ENCODE results near the gene SIAH1.
"Not testable (repeated sequence)": the region's sequence is repeated elsewhere in the genome, so short reads cannot be mapped to it uniquely, and the experiment has no call there.

SIAH1 gene

DNA sequence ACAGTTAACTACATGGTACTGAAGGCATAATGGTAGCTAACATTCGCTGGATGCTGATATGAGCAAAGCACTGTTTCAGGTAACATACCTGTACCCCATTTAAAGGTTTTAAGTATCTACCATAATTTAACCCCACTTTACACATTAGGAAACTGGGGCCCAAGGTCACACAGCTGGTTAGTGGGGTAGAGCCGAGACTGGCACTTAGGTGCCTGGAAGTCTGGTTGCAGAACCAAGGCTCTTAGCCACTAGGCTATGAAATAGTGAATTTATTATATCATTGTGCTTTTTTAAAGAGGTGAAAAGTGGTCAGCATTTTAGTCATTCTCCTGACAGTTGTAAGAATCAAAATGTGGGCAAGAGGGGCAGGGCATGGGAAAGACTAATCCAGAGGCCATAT is 25.2 kb downstream of the SIAH1 start:
- H3K27me3 ChIP-seq = no peaks in the 10 kb centered on the region
- H3K4me3 ChIP-seq = no peak overlapping the region
- TF ChIP-seq, protein P1, sequence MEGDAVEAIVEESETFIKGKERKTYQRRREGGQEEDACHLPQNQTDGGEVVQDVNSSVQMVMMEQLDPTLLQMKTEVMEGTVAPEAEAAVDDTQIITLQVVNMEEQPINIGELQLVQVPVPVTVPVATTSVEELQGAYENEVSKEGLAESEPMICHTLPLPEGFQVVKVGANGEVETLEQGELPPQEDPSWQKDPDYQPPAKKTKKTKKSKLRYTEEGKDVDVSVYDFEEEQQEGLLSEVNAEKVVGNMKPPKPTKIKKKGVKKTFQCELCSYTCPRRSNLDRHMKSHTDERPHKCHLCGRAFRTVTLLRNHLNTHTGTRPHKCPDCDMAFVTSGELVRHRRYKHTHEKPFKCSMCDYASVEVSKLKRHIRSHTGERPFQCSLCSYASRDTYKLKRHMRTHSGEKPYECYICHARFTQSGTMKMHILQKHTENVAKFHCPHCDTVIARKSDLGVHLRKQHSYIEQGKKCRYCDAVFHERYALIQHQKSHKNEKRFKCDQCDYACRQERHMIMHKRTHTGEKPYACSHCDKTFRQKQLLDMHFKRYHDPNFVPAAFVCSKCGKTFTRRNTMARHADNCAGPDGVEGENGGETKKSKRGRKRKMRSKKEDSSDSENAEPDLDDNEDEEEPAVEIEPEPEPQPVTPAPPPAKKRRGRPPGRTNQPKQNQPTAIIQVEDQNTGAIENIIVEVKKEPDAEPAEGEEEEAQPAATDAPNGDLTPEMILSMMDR (IDR thresholded peaks at IDR 0.05) = no peak
- H3K27ac ChIP-seq = no peak overlapping the region
- H3K9me3 ChIP-seq = no peaks in the 10 kb centered on the region
- H3K36me3 ChIP-seq = peaks cover 0 to 9% (median 7%) of the 10 kb centered on the region in 3 donors
- no peak for DNase-seq
- H3K4me1 ChIP-seq = peaks cover 0 to 32% (median 11%) of the 10 kb centered on the region in 4 donors
- intact Hi-C loops (cut with DNase I; ENCODE audit: low total_unique reads) = loop anchor here (5.0 kb wide), 1 partner anchor 1688 kb away; no protein-coding TSS in a partner anchor

DNA sequence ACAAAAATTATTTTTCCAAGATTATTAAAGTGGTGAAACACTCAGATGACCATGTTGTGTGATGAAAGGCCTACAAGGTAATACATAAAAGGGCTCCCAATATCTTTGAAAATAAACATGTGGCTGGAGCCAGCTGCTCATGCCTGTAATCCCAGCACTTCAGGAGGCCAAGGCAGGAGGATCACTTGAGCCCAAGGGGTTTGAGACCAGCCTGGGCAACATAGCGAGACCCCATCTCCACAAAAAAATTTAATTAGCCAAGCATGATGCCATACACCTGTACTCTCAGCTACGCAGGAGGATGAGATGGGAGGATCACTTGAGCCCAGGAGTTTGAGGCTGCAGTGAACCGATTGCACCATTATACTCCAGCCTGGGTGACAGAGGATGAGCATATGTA is 26.8 kb downstream of the SIAH1 start:
- no peak for DNase-seq
- peaks cover 0 to 11% (median 9%) of the 10 kb centered on the region in 3 donors for H3K36me3 ChIP-seq

GRCh38 chr16:48356633-48357376 is 28.4 kb downstream of the SIAH1 start:
- H3K27me3 ChIP-seq = no peaks in the 10 kb centered on the region
- H3K4me3 ChIP-seq = no peak overlapping the region
- H3K36me3 ChIP-seq = peaks cover 9 to 27% (median 18%) of the 10 kb centered on the region in 3 donors
- H3K9me3 ChIP-seq = no peaks in the 10 kb centered on the region
- no peak overlapping the region for H3K27ac ChIP-seq
- DNase-seq = no peak
- intact Hi-C loops (cut with DNase I; ENCODE audit: low total_unique reads) = loop anchor here (5.0 kb wide), 1 partner anchor 1685 kb away; no protein-coding TSS in a partner anchor
- TF ChIP-seq, protein P1 (IDR thresholded peaks at IDR 0.05) = no peak
- H3K4me1 ChIP-seq = peaks cover 0 to 11% (median 2%) of the 10 kb centered on the region in 4 donors

More for the DNA sequence above, 26.8 kb downstream of the SIAH1 start:
- Histone ChIP-seq H3K27me3 (no peaks in the 10 kb centered on the region), H3K9me3 (no peaks in the 10 kb centered on the region), H3K27ac (no peak overlapping the region), H3K4me1 (peaks cover 0 to 21% (median 3%) of the 10 kb centered on the region in 4 donors), H3K4me3 (no peak overlapping the region)
- TF ChIP-seq, protein P1 (IDR thresholded peaks at IDR 0.05) = no peak
- intact Hi-C loops (cut with DNase I; ENCODE audit: low total_unique reads) = loop anchor here (5.0 kb wide), 1 partner anchor 1686 kb away; no protein-coding TSS in a partner anchor

GRCh38 chr16:48354877-48355855 is 30.0 kb downstream of the SIAH1 start:
- no peak overlapping the region for H3K27ac ChIP-seq
- TF ChIP-seq, protein P1 (IDR thresholded peaks at IDR 0.05) = no peak
- peaks cover 10 to 43% (median 26%) of the 10 kb centered on the region in 3 donors for H3K36me3 ChIP-seq
- peaks cover 0 to 10% (median 2%) of the 10 kb centered on the region in 4 donors for H3K4me1 ChIP-seq
- no peaks in the 10 kb centered on the region for H3K27me3 ChIP-seq
- no peak for DNase-seq
- intact Hi-C loops (cut with DNase I; ENCODE audit: low total_unique reads) = loop anchor here (5.0 kb wide), 2 partner anchors 187 to 1683 kb away; no protein-coding TSS in a partner anchor
- H3K4me3 ChIP-seq = no peak overlapping the region
- H3K9me3 ChIP-seq = no peaks in the 10 kb centered on the region

DNA sequence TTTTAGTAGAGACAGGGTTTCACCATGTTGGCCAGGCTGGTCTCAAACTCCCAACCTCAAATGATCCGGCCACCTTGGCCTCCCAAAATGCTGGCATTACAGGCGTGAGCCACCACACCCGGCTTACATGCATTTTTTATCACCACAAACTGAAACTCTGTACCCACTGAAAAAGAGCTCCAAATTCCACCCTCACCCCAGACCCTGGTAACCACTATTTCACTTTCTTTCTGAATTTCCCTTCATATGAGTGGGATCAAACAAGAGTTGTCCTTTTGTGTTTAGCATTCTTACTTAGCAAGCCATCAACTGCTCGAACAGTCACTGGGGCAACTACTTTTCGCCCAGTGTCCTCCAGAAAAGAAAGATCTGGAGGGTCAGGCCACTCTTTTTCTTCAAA is 30.8 kb downstream of the SIAH1 start:
- intact Hi-C loops (cut with DNase I; ENCODE audit: low total_unique reads) = loop anchor here (5.0 kb wide), 1 partner anchor 188 kb away; no protein-coding TSS in a partner anchor
- peaks cover 18 to 51% (median 31%) of the 10 kb centered on the region in 3 donors for H3K36me3 ChIP-seq
- H3K9me3 ChIP-seq, DNase-seq, H3K27ac ChIP-seq, H3K4me3 ChIP-seq, H3K27me3 ChIP-seq, H3K4me1 ChIP-seq: not testable (repeated sequence)

All from tibial artery (tissue), 4 donors.